G401.6 (cell line): Measurements from ENCODE around the gene PLEKHA5.

Experiments
- FAIRE-seq: peaks from 2 replicates; lab custom pipeline; 2012; peaks lifted over from hg19 to GRCh38; lab: Jason Lieb, UNC

PLEKHA5 gene

GRCh38 chr12:19234171-19234704 is 104.7 kb downstream of the PLEKHA5 start:
- no peak for FAIRE-seq

GRCh38 chr12:19234981-19235871 is 105.7 kb downstream of the PLEKHA5 start:
- FAIRE-seq = no peak

GRCh38 chr12:19236656-19237055 is 107.1 kb downstream of the PLEKHA5 start:
- no peak for FAIRE-seq

GRCh38 chr12:19238540-19238939 is 109.0 kb downstream of the PLEKHA5 start:
- no peak for FAIRE-seq

GRCh38 chr12:19239102-19239501 is 109.6 kb downstream of the PLEKHA5 start:
- no peak for FAIRE-seq

GRCh38 chr12:19239616-19240234 is 110.2 kb downstream of the PLEKHA5 start:
- FAIRE-seq = no peak

- no peak for FAIRE-seq
Observed at GRCh38 chr12:19242581-19242980, 113.0 kb downstream of the PLEKHA5 start.

- FAIRE-seq = no peak
Observed at GRCh38 chr12:19243551-19243950, 114.0 kb downstream of the PLEKHA5 start.

GRCh38 chr12:19244312-19244711 is 114.8 kb downstream of the PLEKHA5 start:
- FAIRE-seq = no peak

GRCh38 chr12:19245106-19245505 is 115.6 kb downstream of the PLEKHA5 start:
- FAIRE-seq = no peak

GRCh38 chr12:19245666-19246065 is 116.1 kb downstream of the PLEKHA5 start:
- FAIRE-seq = no peak

- no peak for FAIRE-seq
Observed at GRCh38 chr12:19246933-19247332, 117.4 kb downstream of the PLEKHA5 start.

GRCh38 chr12:19248929-19249602 is 119.5 kb downstream of the PLEKHA5 start:
- no peak for FAIRE-seq

- FAIRE-seq = no peak
Observed at GRCh38 chr12:19251481-19252132, 122.1 kb downstream of the PLEKHA5 start.

- FAIRE-seq = no peak
Observed at GRCh38 chr12:19260135-19260534, 130.6 kb downstream of the PLEKHA5 start.

GRCh38 chr12:19261773-19262172 is 132.2 kb downstream of the PLEKHA5 start:
- FAIRE-seq = no peak

GRCh38 chr12:19263672-19264071 is 134.1 kb downstream of the PLEKHA5 start:
- FAIRE-seq = no peak

- no peak for FAIRE-seq
Observed at GRCh38 chr12:19273482-19274330, 144.2 kb downstream of the PLEKHA5 start.

GRCh38 chr12:19276767-19277166 is 147.2 kb downstream of the PLEKHA5 start:
- no peak for FAIRE-seq

GRCh38 chr12:19277711-19278110 is 148.2 kb downstream of the PLEKHA5 start:
- FAIRE-seq = no peak

GRCh38 chr12:19278407-19278806 is 148.9 kb downstream of the PLEKHA5 start:
- no peak for FAIRE-seq
